HG03521 (cell line): ENCODE data around the gene CEP170.

Source experiments
- ATAC-seq: cut with Tn5 transposase; IDR thresholded peaks from one replicate; pipeline ENCODE4 v1.9.1; 2021; ENCODE audit warnings: mild to moderate bottlenecking, moderate library complexity; ENCODE audit not compliant: unreplicated experiment

The CEP170 gene

DNA sequence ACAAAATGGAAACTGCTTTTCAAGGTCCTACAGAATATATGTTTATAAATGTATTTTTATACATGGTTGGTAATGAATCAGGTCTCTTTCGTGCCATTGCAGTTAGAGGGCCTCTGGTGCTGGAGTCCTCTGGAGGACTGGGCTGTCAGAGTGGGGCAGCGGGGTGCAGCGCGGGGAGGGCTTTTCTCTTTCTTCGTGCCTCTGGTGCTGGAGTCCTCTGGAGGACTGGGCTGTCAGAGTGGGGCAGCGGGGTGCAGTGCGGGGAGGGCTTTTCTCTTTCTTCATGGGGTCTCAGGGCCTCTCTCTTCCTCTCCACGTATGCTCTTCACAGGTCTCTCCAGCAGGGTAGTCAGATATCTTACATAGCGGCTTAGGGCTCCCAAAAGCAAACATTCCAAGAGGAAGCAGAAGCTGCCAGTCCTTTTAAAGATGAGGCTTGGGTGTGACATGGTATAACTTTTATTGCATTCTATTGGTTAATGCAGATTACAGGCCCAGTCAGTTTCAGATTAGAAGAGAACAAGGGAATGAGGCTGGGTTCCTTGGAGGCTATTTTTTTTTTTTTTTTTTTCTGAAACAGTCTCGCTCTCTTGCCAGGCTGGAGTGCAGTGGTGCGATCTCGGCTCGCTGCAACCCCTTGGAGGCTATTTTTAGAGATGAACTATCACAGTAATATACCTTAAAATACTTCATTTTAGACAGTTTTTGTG is 13.8 kb upstream of the CEP170 start:
- peak; percentile 9 for ATAC-seq

DNA sequence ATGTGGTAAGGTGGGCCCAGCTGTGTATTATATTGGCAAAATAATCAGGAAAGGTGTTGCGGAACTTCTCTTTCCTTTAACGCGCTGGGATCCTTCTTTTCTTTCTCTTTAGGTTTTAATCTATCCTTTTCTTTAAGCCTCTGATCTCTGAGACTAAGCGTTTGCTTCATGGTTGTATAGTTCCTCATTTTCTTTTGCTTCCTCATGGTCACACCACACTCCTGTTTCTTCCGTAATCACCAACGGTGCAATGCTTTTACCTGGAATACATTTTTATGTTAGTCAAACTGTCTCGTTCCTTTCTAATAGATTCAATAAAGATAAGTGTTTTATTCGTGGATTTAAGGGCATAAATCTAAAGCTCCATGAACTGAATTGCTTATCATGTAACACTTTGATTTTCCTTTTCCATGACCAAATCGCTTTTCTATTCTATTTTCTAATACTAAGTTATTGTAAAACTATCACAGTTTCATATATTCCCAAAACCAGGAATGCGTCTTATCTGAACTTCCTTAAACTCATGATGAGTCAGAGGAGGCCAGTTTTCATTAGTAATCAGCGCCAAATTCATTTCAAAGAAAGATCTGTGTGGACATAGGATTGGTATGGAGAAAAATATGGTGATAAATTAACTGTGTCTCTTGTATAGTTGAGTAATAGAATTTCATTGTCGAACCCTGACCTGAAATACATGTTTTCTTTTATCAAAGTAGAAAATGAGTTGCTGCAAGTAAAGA is 13.0 kb upstream of the CEP170 start:
- no peak for ATAC-seq

DNA sequence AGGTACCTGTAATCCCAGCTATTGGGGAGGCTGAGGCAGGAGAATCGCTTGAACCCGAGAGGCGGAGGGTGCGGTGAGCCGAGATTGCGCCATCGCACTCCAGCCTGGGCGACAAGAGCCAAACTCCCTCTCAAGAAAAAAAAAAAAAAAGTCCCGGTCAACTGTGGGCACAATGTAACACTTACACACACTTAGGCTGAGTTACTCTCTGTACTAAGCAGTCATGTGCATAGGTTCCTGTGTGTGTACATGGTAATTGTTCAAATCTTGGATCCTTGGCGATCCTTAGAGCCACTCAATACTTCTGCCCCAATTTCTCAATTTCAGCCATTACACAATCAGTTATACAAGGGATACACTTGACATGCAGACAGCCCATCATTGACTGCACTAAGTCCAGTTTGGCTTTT is 12.4 kb upstream of the CEP170 start:
- ATAC-seq, result no peak

DNA sequence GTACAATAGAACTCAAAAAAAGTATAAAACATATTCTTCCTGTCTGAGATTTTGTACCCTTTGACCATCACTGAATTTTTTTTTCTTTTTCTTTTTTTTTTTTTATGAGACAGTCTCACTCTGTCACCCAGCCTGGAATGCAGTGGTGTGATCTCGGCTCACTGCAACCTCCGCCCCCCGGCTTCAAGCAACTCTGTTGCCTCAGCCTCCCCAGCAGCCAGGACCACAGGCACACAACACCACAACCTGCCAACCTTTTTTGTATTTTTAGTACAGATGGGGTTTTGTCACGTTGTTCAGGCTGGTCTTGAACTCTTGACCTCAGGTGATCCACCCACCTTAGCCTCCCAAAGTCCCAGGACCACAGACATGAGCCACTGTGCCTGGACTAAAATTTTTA is 11.2 kb upstream of the CEP170 start:
- no peak for ATAC-seq

DNA sequence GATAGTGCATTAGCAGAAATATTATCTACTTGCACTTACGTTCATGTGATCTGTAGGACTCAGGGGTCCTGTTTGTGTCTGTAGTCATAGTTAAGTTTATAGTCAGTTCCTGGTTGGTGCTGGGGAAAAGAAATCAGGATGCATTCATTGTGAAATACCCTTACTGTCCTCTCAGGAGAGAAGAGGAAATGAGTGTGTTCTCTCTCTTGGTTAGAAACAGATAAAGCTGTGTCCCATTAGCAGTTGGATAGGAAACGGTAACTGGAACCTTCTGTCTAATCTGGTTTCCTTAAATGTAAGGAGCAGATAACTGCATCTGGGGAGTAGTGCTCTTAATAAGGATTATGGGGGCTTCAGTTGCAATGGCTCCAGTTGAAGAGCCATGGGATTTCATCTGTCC is 9.6 kb upstream of the CEP170 start:
- ATAC-seq, result no peak

DNA sequence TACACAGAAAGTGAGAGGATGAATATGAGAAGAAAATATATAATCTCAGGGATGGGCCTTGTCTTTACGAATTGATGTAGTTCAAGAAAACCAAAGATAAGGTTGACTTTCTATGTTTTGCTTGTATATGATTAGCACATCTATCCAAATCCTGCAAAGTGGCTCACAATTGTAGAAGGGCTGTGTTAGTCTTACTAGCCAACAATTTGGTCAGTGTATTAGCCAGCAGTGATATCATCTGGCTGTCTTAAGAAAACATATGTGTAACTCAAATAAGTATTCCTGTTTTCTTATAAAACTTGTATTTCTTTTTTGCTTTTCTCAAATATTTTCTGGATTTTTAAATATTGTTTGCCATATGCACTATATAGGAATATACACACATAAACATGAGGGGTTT is 6.3 kb upstream of the CEP170 start:
- ATAC-seq, result no peak

DNA sequence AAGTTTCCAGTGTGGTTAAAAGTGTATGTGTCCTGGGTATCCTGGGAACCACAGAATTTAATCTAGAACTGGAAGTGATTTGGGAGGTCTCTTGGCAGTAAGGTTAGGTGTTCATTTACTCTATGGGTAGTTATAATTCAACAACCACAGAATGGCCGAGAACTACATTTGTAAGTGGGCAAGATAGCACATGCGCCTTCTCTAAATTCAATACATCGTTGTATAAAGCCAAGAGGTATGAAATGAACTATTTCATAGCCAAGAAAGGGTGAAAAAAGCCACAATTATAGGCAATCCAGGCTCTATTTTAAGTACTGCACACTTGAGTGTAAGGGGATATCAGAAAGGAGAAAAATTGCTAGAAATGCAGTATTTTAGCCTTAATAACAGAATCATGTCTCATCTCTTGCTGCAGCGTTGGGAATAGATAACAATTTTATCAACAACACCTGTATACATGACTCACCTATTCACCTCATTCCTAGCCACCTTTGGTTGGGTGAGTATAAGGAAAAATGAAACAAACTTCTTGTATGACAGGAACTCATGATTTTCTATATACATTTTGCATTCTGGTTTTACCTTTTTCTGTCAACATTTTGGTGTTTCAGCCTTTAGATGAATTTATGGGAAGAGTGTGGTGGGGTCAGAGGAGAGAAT is 5.3 kb upstream of the CEP170 start:
- no peak for ATAC-seq

DNA sequence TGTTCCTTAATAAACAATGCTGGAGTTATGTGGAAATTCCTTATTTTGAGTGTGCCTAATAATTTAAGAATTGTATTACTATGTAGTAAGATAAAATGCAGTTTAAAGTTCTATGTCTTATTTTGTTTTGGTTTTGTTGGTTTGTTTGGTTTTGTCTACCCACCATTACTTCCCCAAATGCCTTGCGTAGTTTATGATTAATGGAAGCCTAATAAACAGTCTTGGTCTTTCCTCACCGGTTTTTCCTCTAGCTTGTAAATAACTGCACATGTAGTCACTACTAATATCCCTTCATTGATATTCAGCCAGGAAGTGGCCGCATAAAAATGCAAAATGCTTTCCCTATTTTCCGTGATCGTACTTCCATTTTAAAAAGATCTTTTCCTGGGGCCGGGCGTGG is 3.6 kb upstream of the CEP170 start:
- ATAC-seq, result no peak

DNA sequence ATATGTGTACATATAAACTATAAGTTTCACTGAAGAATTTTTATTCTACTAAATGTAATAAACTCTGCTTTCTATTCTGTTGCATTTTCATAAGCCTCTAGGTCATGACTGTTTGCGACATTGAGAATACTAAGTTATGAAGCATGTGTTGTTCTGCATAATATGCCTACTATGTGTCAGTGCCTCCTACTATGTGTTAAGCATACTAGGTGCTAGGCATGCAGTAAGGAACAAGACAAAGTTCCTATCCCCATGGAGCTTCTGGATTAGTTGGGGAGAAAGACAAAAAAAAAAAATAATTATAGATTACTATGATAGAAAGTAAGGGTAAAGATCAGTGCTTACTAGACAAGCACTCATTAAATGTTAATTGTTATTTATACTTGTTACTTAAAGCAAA is 2.1 kb upstream of the CEP170 start:
- no peak for ATAC-seq

DNA sequence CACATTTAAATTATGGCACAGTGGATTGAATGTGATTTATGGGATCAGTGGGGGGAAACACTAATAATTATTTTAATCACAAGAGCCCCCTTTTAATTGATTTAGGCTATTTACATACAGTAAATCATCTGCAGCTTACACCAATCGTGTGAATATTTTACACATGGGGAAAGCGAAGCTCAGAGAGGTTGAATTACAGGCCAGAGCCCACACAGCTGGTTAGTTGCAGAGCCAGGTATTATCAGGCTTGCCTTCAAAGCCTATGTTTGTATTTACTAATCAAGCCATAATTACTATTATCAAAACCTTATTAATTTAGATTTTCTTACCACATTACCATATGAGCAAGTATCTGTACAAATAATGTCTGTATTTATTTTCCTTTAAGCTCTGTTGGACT is 1.5 kb upstream of the CEP170 start:
- ATAC-seq, result no peak

DNA sequence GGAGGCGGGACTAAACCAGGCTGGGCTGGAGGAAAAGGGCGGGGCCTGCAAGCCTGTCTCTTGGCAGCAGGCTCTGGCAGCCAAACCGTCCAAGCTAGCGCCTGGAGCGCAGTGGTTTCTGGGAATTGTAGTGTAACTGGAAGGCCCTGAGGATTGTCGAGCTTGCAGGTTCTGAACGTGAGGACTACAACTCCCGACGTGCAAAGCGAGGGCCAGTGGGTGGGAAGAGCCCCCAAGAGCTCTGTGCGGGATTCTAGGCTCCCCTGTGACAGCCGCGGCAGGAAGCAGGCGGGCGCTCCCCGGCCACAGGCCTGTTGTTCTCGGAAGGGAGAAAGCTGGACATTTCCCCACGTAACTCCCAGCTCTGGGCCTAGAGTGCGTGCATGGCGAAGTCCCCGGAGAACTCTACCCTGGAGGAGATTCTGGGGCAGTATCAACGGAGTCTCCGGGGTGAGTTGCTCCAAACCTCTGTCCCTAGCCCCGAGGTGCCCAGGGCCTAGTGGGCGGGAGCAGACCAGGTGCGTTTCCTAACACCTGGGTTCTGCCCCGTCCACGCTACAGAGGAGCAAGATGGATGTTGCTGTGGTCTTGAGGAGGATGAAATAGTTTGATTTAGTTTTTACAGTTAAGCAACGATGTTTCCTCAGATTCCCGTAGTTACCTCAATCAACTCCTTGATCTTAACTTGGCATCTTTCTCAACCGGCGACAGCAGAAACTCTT is 871 bp upstream of the CEP170 start, which contains the start of gene SDCCAG8:
TSS of gene SDCCAG8 (plus strand) at position 251 of the 722 bp plus-strand sequence. CDS start at position 384, 133 bp downstream.
- ATAC-seq, result peak; percentile 64

DNA sequence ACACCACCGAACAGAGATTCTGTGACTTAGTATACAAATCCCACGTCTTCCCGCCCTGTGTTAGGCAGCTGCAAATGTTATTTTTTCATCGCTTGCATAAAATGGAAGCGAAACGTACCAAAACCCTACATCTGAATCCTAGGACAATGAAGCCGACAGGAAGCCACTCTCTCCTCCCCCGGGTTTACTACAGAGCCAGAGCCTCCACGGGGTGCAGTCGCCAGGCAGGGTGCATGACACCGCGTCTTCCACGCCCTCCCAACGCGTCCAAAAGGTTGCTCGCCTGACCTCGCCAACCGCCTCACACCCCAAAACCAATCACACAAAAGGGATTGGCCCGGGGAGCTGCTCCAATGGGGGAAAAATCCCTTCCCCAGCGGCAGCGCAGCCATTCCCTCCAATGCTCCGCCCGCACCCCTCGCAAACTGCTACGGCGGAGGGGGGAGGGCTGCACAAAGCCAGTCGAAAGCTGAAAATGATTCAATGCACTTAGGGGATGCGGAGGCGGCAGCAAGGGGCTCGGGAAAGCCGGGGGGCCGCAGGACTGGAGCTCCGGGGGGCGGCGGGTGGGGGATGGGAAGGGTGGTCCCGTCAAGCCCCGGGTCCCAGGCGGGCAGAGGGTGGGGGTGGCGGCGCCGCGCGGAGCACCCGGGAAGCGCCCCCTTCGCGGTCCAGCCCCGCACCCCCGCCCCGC is 701 bp downstream of the CEP170 start:
- ATAC-seq, result peak; percentile 19

DNA sequence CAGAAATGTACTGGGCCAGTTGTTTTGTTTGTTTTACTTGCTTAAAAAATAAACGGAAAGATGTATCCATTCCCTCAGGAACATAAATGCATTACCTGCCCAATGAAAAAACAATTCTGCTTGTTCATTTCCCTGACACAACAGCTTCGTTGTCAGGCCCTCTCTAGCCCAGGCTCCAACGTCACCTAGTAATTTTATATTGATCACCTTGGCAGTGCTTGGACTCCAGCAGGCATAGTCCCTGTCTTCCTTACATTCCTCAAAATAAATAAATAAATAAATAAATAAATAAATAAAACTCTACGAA is 1.2 kb downstream of the CEP170 start:
- no peak for ATAC-seq

DNA sequence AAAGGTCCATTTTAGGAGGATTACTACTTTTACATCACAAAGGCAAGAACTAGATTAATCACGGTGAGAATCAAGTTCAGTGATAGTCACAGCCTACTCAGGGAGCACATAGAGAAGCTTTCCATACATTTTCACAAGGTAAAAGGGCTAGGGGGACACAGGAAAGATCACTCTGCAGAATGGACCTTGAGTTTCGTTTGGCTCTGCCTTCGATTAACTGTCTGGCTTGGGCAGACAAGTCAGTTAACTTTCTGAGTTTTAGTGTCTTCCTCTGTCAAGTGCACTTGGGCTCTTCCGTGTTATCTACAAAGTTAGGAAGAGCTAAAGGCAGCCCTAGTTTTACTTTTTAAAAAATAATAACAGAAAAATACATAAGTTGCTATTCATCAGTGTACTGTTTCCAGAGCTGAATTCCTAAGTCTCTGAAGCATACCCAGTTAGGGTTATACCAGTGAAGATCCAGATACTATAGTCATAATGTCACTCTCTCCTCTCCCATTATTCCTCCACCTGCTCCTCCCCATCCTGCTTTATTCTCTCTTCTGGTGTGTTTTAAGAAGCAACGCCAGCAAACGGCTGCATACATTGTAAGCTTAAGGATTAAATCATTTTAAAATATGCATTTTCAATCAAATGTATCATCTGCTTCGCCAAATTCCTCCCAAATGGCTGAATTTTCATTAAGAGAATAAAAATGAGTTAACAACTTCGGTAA is 1.7 kb downstream of the CEP170 start:
- ATAC-seq, result no peak

DNA sequence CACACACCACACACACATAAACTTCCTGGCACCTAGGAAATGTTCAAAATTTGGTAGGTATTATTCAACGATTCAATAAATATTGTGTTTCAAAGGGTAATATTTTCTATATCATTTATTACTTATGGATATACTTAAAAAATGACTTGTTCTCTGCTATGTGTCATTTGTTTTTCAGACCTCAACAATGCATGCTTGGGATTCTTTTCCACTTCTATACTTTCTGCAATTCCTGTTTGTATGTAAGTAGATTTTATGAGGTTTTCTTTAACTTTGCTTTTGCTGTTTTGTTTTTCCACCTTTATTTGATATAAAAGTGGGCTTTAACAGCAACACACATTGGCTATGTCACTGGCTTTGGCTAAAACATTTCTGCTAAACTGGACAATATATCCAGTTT is 3.5 kb downstream of the CEP170 start:
- no peak for ATAC-seq

DNA sequence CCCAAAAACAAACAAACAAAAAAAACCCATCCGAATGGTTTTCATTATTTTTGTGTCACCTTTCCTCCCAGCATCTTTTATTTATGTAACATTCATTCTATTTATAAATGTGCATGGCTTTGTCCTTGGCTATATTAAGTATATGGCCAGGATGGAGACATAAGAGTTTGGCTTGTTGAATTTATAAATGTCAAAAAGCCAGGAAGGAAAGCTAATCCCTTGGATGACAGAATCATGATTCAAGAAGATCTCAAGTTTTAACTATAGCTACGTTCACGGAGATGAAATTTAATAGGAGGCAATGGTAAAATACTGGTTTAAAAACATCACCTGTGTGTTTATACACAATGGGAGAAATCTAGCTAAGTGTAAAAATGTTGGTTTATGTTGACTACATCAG is 5.0 kb downstream of the CEP170 start:
- no peak for ATAC-seq

DNA sequence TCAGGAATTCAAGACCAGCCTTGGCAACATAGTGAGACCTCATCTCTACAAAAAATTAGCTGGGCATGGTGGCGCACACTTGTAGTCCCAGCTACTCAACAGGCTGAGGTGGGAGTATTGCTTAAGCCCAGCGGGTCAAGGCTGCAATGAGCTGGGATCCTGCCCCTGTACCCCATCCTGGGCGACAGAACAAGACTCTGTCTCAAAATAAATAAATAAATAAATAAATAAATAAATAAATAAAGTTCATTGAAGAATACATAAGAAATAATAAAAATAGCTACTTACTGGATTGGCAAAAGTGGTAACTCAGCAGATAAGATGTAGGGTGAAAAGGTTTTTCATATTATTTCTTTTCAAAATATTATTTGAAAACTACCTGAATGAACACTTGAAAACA is 5.9 kb downstream of the CEP170 start:
- no peak for ATAC-seq

DNA sequence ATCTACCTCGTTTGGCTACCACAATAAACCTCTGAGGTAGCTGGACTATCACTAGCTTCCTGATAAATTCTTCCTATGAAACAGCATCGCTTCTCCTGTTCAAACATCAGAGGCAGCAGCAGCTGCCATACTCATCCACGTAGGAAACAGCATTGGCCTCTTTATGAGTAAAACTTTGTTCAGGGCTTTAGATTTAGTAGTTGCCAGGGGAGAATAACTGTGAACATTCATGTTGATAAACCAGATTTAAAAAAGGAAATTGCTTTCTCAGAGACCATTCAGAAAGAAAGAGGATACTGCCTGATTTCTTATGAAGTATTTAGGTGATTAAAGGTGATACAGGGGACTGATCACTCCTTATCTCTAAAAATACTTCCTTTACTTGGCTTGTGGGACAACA is 7.2 kb downstream of the CEP170 start:
- no peak for ATAC-seq

DNA sequence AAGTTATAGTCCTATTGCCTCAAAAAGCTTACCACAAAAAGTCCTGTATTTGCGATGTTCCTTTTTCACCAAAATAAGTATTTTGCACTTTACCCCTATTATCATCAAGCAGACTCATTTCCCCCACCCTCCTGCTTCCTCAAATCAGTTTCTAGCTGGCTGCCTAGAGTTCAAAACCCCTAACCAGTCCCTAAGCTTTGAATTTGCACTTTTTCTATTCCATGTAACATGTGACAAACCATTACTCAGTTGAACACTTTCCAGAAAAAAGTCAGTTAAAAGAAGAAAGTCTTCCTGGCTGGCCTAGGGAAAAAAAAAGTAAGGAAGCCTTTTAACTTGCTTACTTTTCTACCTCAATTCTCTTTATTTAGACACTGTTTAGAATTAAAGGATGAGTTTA is 8.2 kb downstream of the CEP170 start:
- ATAC-seq, result no peak

DNA sequence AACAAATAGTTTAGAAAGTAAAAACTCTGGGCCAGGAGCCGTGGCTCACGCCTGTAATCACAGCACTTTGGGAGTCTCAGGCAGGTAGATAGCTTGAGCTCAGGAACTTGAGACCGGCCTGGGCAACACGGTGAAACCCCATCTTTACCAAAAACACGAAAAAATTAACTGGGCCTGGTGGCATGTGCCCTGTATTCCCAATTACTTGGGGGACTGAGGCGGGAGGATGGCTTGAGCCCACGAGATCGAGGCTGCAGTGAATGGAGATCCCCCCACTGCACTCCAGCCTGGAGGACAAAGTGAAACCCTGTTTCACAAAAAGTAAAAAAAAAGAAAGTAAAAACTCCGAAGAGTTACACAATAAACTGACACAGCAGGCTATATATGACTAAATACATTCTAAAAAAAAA is 10.6 kb downstream of the CEP170 start:
- ATAC-seq, result no peak
